ENCODE measurements around the gene TMEM108.

- TF ChIP-seq POLR2AphosphoS5 (IDR thresholded peaks at IDR 0.05; ENCODE audit: low read depth, low read length) (no peak), POLR2A (IDR thresholded peaks at IDR 0.05; ENCODE audit: low read depth, low read length) (no peak), TAF1 (IDR thresholded peaks at IDR 0.05; ENCODE audit: low read depth, low read length) (no peak), SPI1 (IDR thresholded peaks at IDR 0.05; ENCODE audit: low read depth, low read length) (no peak), PAX5 (IDR thresholded peaks at IDR 0.05; ENCODE audit: insufficient read depth, low read length, severe bottlenecking) (no peak)
Observed at GRCh38 chr3:133381346-133382109, 343.3 kb downstream of the TMEM108 start.
